ENCODE measurements around the gene EFEMP2. TPM values are rescaled to one million over a fixed set of nuclear protein-coding genes. Genes with fewer than 3 reads are reported as not detected.

EFEMP2 gene
- total and polyA plus RNA-seq, 2 experiments from 2014 or later: 7.4 to 9.4 TPM

GRCh38 chr11:65870307-65870658, 2.3 kb downstream of the EFEMP2 start:
- no peak for TF ChIP-seq CREB1 (CRISPR knock-in tag; IDR thresholded peaks at IDR 0.05; ENCODE audit: low read depth)
- TF ChIP-seq, protein P1, sequence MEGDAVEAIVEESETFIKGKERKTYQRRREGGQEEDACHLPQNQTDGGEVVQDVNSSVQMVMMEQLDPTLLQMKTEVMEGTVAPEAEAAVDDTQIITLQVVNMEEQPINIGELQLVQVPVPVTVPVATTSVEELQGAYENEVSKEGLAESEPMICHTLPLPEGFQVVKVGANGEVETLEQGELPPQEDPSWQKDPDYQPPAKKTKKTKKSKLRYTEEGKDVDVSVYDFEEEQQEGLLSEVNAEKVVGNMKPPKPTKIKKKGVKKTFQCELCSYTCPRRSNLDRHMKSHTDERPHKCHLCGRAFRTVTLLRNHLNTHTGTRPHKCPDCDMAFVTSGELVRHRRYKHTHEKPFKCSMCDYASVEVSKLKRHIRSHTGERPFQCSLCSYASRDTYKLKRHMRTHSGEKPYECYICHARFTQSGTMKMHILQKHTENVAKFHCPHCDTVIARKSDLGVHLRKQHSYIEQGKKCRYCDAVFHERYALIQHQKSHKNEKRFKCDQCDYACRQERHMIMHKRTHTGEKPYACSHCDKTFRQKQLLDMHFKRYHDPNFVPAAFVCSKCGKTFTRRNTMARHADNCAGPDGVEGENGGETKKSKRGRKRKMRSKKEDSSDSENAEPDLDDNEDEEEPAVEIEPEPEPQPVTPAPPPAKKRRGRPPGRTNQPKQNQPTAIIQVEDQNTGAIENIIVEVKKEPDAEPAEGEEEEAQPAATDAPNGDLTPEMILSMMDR (conservative IDR thresholded peaks at IDR 0.05; ENCODE audit: low read depth in 2 of 2): no peak
- TF ChIP-seq NANOG (IDR thresholded peaks at IDR 0.05; ENCODE audit: borderline replicate concordance): no peak
- TF ChIP-seq REST (IDR thresholded peaks at IDR 0.05; ENCODE audit: unreplicated experiment): no peak
- no peak for TF ChIP-seq POLR2AphosphoS5 (IDR thresholded peaks at IDR 0.05; ENCODE audit: low read depth)
- Histone ChIP-seq H3K79me2 (replicated peaks; ENCODE audit: insufficient read depth) (no peaks in the 10 kb centered on the region), H3K4me1 (ENCODE audit: insufficient read depth) (no peaks in the 10 kb centered on the region; the same call in 1 of the 2 replicates), H3K9me2 (ENCODE audit: insufficient read depth) (no peaks in the 10 kb centered on the region), H3K27me3 (ENCODE audit: insufficient read depth) (peaks cover 29% of the 10 kb centered on the region), H3K4me3 (no peak overlapping the region), H3K36me3 (ENCODE audit: insufficient read depth) (no peaks in the 10 kb centered on the region; the same call in 1 of the 2 replicates), H3K27ac (ENCODE audit: low read depth) (no peak overlapping the region), H4K20me1 (replicated peaks; ENCODE audit: insufficient read depth) (no peaks in the 10 kb centered on the region; the same call in 1 of the 2 replicates), H3K4me2 (no peak overlapping the region), H3F3A (replicated peaks; ENCODE audit: low read depth) (peaks cover 9% of the 10 kb centered on the region; the same call in 1 of the 2 replicates), H2AFZ (no peak overlapping the region)
- ATAC-seq (no peak), DNase-seq (ENCODE audit: low spot score) (no peak)
- H3K9me3 Mint-ChIP-seq: no peaks in the 10 kb centered on the region; the same call in 2 of the 3 replicates
- no peak overlapping the region for H3K27ac Mint-ChIP-seq
- no peak overlapping the region for H3K4me3 Mint-ChIP-seq
- peaks cover 4% of the 10 kb centered on the region; the same call in 1 of the 3 replicates for H3K36me3 Mint-ChIP-seq (ENCODE audit: low read depth)
- peaks cover 8% of the 10 kb centered on the region for H3K4me1 Mint-ChIP-seq
- H3K27me3 Mint-ChIP-seq (ENCODE audit: insufficient read depth, low read depth, poor library complexity): peaks cover 40% of the 10 kb centered on the region

DNA sequence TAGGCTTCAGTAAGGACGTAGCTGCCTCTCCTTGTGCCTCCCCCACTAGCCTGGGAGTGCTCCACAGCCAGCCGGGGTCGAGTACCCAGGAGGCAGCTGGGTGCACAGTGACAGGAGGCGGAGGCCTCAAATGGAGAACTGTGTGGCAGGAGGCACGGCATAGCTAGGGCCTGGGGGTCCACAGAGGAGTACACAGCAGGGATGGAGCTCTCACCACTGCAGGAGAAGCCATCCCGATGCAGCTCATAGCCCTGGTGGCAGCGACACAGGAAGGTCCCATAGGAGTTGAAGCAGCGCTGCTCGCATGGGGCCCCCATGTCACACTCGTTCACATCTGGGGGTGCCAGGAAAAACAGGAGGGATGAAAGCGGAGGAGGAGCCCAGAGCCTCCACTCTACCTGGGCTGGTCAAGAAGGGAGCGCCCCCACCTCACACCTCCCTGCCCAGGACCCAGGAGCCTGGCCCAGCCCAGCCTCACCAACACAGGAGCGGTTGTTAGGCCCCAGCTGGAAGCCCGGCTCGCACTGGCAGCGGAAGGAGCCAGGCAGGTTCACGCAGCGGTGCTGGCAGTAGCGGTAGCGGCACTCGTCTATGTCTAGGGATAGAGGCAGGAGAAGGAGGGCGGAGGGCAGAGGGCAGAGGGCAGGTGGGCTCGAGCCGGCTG, 2.8 kb downstream of the EFEMP2 start:
- Histone ChIP-seq H4K20me1 (replicated peaks; ENCODE audit: insufficient read depth) (no peaks in the 10 kb centered on the region; the same call in 1 of the 2 replicates), H3K36me3 (ENCODE audit: insufficient read depth) (no peaks in the 10 kb centered on the region; the same call in 1 of the 2 replicates), H3K27ac (ENCODE audit: low read depth) (no peak overlapping the region), H3K4me1 (ENCODE audit: insufficient read depth) (no peaks in the 10 kb centered on the region; the same call in 1 of the 2 replicates), H3K9me2 (ENCODE audit: insufficient read depth) (no peaks in the 10 kb centered on the region), H3K4me2 (no peak overlapping the region), H3K27me3 (ENCODE audit: insufficient read depth) (peaks cover 29% of the 10 kb centered on the region), H3K79me2 (replicated peaks; ENCODE audit: insufficient read depth) (no peaks in the 10 kb centered on the region), H3K4me3 (no peak overlapping the region), H2AFZ (no peak overlapping the region), H3F3A (replicated peaks; ENCODE audit: low read depth) (peaks cover 9% of the 10 kb centered on the region; the same call in 1 of the 2 replicates)
- Mint-ChIP-seq H3K4me1 (peaks cover 8% of the 10 kb centered on the region), H3K27me3 (ENCODE audit: insufficient read depth, low read depth, poor library complexity) (peaks cover 43% of the 10 kb centered on the region), H3K36me3 (ENCODE audit: low read depth) (peaks cover 9% of the 10 kb centered on the region; the same call in 2 of the 3 replicates), H3K4me3 (no peak overlapping the region), H3K9me3 (no peaks in the 10 kb centered on the region; the same call in 2 of the 3 replicates), H3K27ac (no peak overlapping the region)
- no peak for DNase-seq (ENCODE audit: low spot score)
- TF ChIP-seq EZH2phosphoT487 (IDR thresholded peaks at IDR 0.05; ENCODE audit: unreplicated experiment) (no peak), ZNF331 (CRISPR knock-in tag; IDR thresholded peaks at IDR 0.05; ENCODE audit: low read depth) (no peak), CREB1 (CRISPR knock-in tag; IDR thresholded peaks at IDR 0.05; ENCODE audit: low read depth) (no peak), EZH2 (IDR thresholded peaks at IDR 0.05; ENCODE audit: low read depth, unreplicated experiment) (no peak)
- ATAC-seq: no peak

Measured in GM23338 (cell line).